AG04450 (cell line): ENCODE results near the gene SLC26A3. TPM values are rescaled to one million over a fixed set of nuclear protein-coding genes. Genes with fewer than 3 reads are reported as not detected.

Experiments
- CTCF ChIA-PET: fragments of 300-600, 350-600 bp; formaldehyde crosslinking; extraction: SDS; loops from one replicate; lab custom pipeline; 2022; ENCODE audit warnings: antibody characterized with exemption, inconsistent platforms; lab: Charles Lee
- POLR2A ChIA-PET: fragments of 350-600 bp; formaldehyde crosslinking; extraction: SDS; loops from one replicate; lab custom pipeline; 2021; ENCODE audit warnings: antibody characterized with exemption, inconsistent platforms; lab: Yijun Ruan, JAX
- DNase-seq: peaks from one replicate; pipeline ENCODE4 v3.0.0-alpha.2; 2011; ENCODE audit warnings: low read depth, low spot score
- H3K27ac ChIP-seq: one replicate; pipeline ENCODE4 v1.5.1; 2012; ENCODE audit warnings: low read depth, low read length, control low read depth
- H3K27me3 ChIP-seq: one replicate; pipeline ENCODE4 v1.6.0; 2012; ENCODE audit warnings: low read length; ENCODE audit not compliant: control insufficient read depth, insufficient read depth
- H3K4me3 ChIP-seq: 2 replicates; pipeline ENCODE4 v1.5.1; 2011; ENCODE audit warnings: mild to moderate bottlenecking, low read depth, low read length, control low read depth
- H3K9me3 ChIP-seq: 2 replicates; pipeline ENCODE4 v1.5.1; 2012; ENCODE audit warnings: low read length; ENCODE audit not compliant: control insufficient read depth, insufficient read depth
- CTCF ChIP-seq: IDR thresholded peaks from 2 replicates; pipeline ENCODE4 v1.5.1; 2011; ENCODE audit warnings: low read depth, low read length, control low read depth, inconsistent platforms
- polyA plus RNA-seq: library from polyadenylated mRNA; depleted of rRNA; stranded (reverse); fragments of >200 nt; gene quantifications from 2 replicates; pipeline ENCODE4 v1.2.3, GENCODE V29; 2011

SLC26A3 gene
- polyA plus RNA-seq, 1 experiment: not detected

- no peak for DNase-seq
- POLR2A ChIA-PET: interaction anchor here (0.6 kb wide), 1 partner anchor 48 kb away, joined by 8 read pairs; no protein-coding TSS in a partner anchor
These were observed 13.1 kb upstream of the SLC26A3 start for GRCh38 chr7:107816011-107816566.

GRCh38 chr7:107815254-107815882, 12.3 kb upstream of the SLC26A3 start:
- no peak overlapping the region for H3K4me3 ChIP-seq
- POLR2A ChIA-PET: interaction anchor here (0.6 kb wide), 1 partner anchor 49 kb away, joined by 8 read pairs; no protein-coding TSS in a partner anchor
- CTCF ChIA-PET: no interaction called here
- peaks cover 3% of the 10 kb centered on the region for H3K27me3 ChIP-seq
- DNase-seq: no peak
- TF ChIP-seq CTCF: no peak
- H3K9me3 ChIP-seq: no peaks in the 10 kb centered on the region
- H3K27ac ChIP-seq: no peak overlapping the region

More at GRCh38 chr7:107816011-107816566, 13.1 kb upstream of the SLC26A3 start:
- CTCF ChIA-PET: no interaction called here
- no peak for TF ChIP-seq CTCF
- Histone ChIP-seq H3K27me3 (peaks cover 3% of the 10 kb centered on the region), H3K4me3 (no peak overlapping the region), H3K9me3 (no peaks in the 10 kb centered on the region), H3K27ac (no peak overlapping the region)

GRCh38 chr7:107813524-107813923, 10.5 kb upstream of the SLC26A3 start:
- CTCF ChIA-PET: no interaction called here
- Histone ChIP-seq H3K27ac (no peak overlapping the region), H3K9me3 (no peaks in the 10 kb centered on the region), H3K27me3 (peaks cover 3% of the 10 kb centered on the region), H3K4me3 (no peak overlapping the region)
- POLR2A ChIA-PET: no interaction called here
- no peak for TF ChIP-seq CTCF
- DNase-seq: no peak

- ChIA-PET POLR2A (no interaction called here), CTCF (no interaction called here)
- Histone ChIP-seq H3K4me3 (no peak overlapping the region), H3K9me3 (no peaks in the 10 kb centered on the region), H3K27ac (no peak overlapping the region), H3K27me3 (peaks cover 3% of the 10 kb centered on the region)
- no peak for TF ChIP-seq CTCF
- DNase-seq: no peak
These were observed 8.9 kb upstream of the SLC26A3 start for GRCh38 chr7:107811934-107812333.

GRCh38 chr7:107810626-107811025, 7.6 kb upstream of the SLC26A3 start:
- TF ChIP-seq CTCF: no peak
- Histone ChIP-seq H3K27ac (no peak overlapping the region), H3K9me3 (no peaks in the 10 kb centered on the region), H3K4me3 (no peak overlapping the region), H3K27me3 (peaks cover 3% of the 10 kb centered on the region)
- DNase-seq: no peak
- ChIA-PET CTCF (no interaction called here), POLR2A (no interaction called here)
